Nephron progenitor cell (in vitro differentiated cells): Measurements from ENCODE around the gene CSDE1.

Source experiments
- DNase-seq: peaks from one replicate; pipeline ENCODE4 v3.0.0; 2021
- H3K27ac Mint-ChIP-seq: 2 replicates; pipeline ENCODE4 v1.8.0; 2021; ENCODE audit warnings: mild to moderate bottlenecking, moderate library complexity, mixed read lengths
- H3K27me3 Mint-ChIP-seq: 2 replicates; pipeline ENCODE4 v1.8.0; 2021; ENCODE audit warnings: mild to moderate bottlenecking, low read depth, mixed read lengths; ENCODE audit not compliant: poor library complexity
- H3K36me3 Mint-ChIP-seq: 2 replicates; pipeline ENCODE4 v1.8.0; 2021; ENCODE audit warnings: low read depth, mixed read lengths
- H3K4me1 Mint-ChIP-seq: 2 replicates; pipeline ENCODE4 v1.8.0; 2021; ENCODE audit warnings: mixed read lengths
- H3K4me3 Mint-ChIP-seq: 2 replicates; pipeline ENCODE4 v1.8.0; 2021; ENCODE audit warnings: mild to moderate bottlenecking, moderate library complexity, mixed read lengths
- H3K9me3 Mint-ChIP-seq: 2 replicates; pipeline ENCODE4 v1.8.0; 2021; ENCODE audit warnings: mild to moderate bottlenecking, moderate library complexity, mixed read lengths
- TF ChIP-seq, protein P1 (sequence below): fragments of 200-600 bp; sonication (generic); IDR thresholded peaks from 2 replicates; pipeline ENCODE4 v1.5.0; 2021; ENCODE audit warnings: antibody characterized with exemption

CSDE1 gene

DNA sequence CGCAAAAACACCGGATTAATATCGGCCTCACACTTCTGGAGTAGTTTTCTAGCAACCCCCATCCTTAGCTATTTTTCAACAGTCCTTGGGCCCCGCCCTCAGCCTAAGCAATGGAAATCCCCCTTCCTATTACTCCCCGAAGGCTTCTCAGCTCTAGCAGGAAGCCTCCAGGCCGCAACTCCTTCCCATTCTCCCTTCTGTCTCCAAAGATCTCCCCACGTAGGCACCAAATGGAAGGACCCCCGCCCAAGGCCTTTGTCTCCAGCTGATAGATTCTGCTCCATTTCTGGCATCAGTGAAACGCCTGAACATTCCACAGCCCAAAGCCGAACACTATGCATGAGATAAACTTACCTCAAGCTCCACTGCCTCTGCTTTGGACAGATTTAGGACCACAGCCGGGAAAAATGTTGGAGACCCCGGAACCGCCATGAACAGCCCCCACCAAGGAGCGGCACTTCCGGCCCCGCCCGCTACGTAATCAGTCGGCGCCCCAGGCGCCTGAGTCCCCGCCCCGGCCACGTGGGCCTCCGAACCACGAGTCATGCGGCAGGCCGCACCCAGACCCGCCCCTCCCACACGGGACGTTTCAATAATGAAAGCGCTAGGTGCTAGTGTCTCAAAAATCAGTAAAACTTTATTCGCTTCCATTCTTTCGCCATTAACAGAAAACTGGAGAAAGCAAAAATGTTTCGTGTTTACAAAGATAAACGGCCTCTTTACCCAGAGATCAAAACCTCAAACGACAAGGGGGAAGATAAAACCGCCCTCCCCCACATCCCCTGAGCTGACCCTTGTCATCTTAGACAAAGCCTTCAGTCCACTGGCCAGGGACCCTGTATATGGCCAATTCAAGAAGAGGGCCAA, 41.2 kb downstream of the CSDE1 start, which contains the start of gene NRAS:
Gene NRAS (minus strand): TSS at position 468 of the 867 bp plus-strand sequence. CDS start 611 bp downstream, outside the sequence.
- peak; percentile 95 for DNase-seq
- no peaks in the 10 kb centered on the region for H3K9me3 Mint-ChIP-seq
- H3K4me3 Mint-ChIP-seq = peak within 1 kb of the TSS; percentile 98
- TF ChIP-seq, protein P1, sequence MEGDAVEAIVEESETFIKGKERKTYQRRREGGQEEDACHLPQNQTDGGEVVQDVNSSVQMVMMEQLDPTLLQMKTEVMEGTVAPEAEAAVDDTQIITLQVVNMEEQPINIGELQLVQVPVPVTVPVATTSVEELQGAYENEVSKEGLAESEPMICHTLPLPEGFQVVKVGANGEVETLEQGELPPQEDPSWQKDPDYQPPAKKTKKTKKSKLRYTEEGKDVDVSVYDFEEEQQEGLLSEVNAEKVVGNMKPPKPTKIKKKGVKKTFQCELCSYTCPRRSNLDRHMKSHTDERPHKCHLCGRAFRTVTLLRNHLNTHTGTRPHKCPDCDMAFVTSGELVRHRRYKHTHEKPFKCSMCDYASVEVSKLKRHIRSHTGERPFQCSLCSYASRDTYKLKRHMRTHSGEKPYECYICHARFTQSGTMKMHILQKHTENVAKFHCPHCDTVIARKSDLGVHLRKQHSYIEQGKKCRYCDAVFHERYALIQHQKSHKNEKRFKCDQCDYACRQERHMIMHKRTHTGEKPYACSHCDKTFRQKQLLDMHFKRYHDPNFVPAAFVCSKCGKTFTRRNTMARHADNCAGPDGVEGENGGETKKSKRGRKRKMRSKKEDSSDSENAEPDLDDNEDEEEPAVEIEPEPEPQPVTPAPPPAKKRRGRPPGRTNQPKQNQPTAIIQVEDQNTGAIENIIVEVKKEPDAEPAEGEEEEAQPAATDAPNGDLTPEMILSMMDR = no peak
- H3K4me1 Mint-ChIP-seq = peaks cover 27% of the 10 kb centered on the region
- no peaks in the 10 kb centered on the region for H3K27me3 Mint-ChIP-seq
- peaks cover 57% of the 10 kb centered on the region for H3K36me3 Mint-ChIP-seq
- H3K27ac Mint-ChIP-seq = peak within 1 kb of the TSS; percentile 100

DNA sequence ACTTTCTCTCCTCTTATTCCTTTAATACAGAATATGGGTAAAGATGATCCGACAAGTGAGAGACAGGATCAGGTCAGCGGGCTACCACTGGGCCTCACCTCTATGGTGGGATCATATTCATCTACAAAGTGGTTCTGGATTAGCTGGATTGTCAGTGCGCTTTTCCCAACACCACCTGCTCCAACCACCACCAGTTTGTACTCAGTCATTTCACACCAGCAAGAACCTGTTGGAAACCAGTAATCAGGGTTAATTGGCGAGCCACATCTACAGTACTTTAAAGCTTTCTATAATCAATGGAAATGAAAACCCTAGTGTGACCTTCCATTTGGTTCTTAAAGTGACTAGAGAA, 41.9 kb downstream of the CSDE1 start:
- DNase-seq = no peak
- no peaks in the 10 kb centered on the region for H3K27me3 Mint-ChIP-seq
- TF ChIP-seq, protein P1 = no peak
- H3K4me3 Mint-ChIP-seq = peak overlapping the region; percentile 98
- H3K36me3 Mint-ChIP-seq = peaks cover 51% of the 10 kb centered on the region
- peaks cover 27% of the 10 kb centered on the region for H3K4me1 Mint-ChIP-seq
- peak overlapping the region; percentile 100 for H3K27ac Mint-ChIP-seq
- no peaks in the 10 kb centered on the region for H3K9me3 Mint-ChIP-seq

DNA sequence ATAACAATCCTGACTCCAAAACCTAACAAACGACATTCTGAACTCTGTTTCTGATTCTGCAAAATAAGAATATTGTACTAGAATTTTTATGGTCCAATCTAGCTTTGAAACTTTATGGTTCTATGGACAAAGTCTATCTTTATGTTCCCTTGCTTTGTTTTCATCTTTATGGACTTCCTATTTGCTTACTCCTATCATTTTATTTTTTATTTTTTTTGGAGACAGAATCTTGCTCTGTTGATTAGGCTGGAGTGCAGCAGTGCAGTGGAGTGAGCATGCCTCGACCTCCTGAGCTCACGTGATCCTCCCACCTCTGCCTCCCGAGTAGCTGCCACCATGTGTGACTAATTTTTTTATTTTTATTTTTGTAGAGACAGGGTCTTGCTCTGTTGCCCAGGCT, 44.8 kb downstream of the CSDE1 start:
- Mint-ChIP-seq H3K4me3 (no peak overlapping the region), H3K4me1 (peaks cover 27% of the 10 kb centered on the region), H3K9me3 (no peaks in the 10 kb centered on the region), H3K27me3 (no peaks in the 10 kb centered on the region), H3K36me3 (peaks cover 45% of the 10 kb centered on the region), H3K27ac (no peak overlapping the region)
- DNase-seq = no peak
- TF ChIP-seq, protein P1 = no peak

DNA sequence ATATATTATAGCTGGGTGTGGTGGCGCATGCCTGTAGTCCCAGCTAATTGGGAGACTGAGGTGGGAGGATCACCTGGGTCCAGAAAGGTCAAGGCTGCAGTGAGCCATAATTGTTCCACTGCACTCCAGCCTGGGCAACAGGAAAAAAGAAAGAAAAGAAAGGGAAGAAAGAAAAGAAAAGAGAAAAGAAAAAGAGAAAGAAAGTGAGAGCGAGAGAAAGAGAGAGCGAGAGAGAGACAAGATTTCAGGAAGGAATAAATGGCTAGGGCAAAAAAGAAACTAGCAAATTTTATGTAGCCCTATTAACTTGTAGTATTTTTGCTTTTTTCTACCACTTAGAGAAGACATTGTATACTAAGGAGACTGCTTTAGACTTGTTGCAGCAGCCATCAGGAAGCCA, 47.4 kb downstream of the CSDE1 start:
- no peak overlapping the region for H3K4me3 Mint-ChIP-seq
- H3K9me3 Mint-ChIP-seq = no peaks in the 10 kb centered on the region
- no peaks in the 10 kb centered on the region for H3K27me3 Mint-ChIP-seq
- H3K4me1 Mint-ChIP-seq = peaks cover 5% of the 10 kb centered on the region
- TF ChIP-seq, protein P1 = no peak
- DNase-seq = no peak
- H3K36me3 Mint-ChIP-seq = peaks cover 54% of the 10 kb centered on the region
- H3K27ac Mint-ChIP-seq = no peak overlapping the region

DNA sequence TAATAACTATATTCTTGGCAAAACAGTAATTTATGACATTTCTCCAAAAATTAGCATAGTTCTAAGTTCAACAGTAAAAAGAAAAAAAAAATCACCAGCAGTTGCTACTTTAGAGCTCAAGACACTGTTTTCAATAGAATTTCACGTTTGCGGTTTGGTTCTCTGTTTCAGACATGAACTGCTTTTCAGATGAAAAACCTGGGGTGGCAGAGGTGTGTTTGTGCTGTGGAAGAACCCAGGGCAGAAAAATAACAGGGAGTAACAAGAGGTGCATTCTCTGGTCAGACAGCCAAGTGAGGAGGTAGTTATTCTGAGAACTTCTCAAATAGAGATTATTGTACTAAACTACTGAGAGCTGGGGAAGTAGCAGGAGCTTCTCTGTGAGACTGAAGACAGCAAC, 50.2 kb downstream of the CSDE1 start:
- H3K4me3 Mint-ChIP-seq = no peak overlapping the region
- H3K27me3 Mint-ChIP-seq = no peaks in the 10 kb centered on the region
- no peaks in the 10 kb centered on the region for H3K9me3 Mint-ChIP-seq
- no peak for DNase-seq
- H3K36me3 Mint-ChIP-seq = peaks cover 41% of the 10 kb centered on the region
- no peak overlapping the region for H3K27ac Mint-ChIP-seq
- no peaks in the 10 kb centered on the region for H3K4me1 Mint-ChIP-seq
- TF ChIP-seq, protein P1 = no peak

DNA sequence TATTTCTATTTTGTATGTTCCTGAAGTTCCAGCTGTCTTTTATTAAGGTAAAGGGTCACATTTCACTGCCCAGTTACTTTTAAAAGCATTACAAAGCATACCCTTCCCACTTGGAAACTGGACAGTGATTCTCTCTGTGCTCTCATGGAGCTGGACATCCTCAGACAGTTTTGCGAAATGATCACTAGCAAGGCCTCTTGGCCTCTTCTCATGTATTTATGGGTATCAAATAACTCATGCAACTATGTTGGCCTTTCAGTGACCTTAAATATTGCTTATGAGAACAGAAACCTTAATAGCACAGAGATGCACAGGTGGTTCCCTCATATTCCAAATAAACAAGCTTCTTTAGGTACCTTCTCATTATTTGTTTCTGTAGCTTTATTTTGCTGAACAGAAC, 54.5 kb downstream of the CSDE1 start:
- TF ChIP-seq, protein P1 = no peak
- no peaks in the 10 kb centered on the region for H3K4me1 Mint-ChIP-seq
- DNase-seq = no peak

More for the DNA sequence above, 54.5 kb downstream of the CSDE1 start:
- Mint-ChIP-seq H3K27ac (no peak overlapping the region), H3K36me3 (peaks cover 16% of the 10 kb centered on the region), H3K4me3 (no peak overlapping the region), H3K9me3 (no peaks in the 10 kb centered on the region), H3K27me3 (peaks cover 22% of the 10 kb centered on the region)
